ENCODE data around the gene PNPLA5.

Gene PNPLA5

DNA sequence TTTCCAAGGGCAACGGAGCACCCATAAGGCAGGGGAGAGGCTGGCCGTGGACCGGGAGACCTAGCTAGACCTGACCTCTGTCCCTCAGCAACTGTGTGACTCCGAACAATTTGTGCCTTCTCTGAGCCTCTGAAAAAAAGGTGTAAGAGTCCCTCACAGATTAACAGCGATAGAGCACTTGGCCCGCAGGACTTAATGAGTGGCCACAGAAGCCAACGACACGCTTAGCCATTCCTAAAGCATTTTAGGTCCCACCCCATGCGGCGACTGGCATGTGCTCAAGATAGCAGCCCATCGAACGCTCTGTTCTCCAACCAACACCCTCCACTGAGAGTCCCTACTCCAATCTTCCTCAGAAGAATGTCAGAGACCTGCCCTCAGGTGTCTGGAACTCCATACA lies 31.0 kb downstream of the PNPLA5 start:
- H3K36me3 ChIP-seq (ENCODE audit: control insufficient read depth in 1 of 2, insufficient read depth in 2 of 2, low read depth in 1 of 2, low read length in 2 of 2) = no peaks in the 10 kb centered on the region
- no peak overlapping the region for H3K27ac ChIP-seq (ENCODE audit: low read length, poor library complexity, severe bottlenecking)
- no peak overlapping the region for H3K23ac ChIP-seq (ENCODE audit: low read length in 2 of 2)
- H3K14ac ChIP-seq (ENCODE audit: low read length in 2 of 2) = no peak overlapping the region
- H2AFZ ChIP-seq (ENCODE audit: low read depth, low read length) = no peak overlapping the region
- H3K4me3 ChIP-seq (ENCODE audit: insufficient read depth in 1 of 2, low read depth in 1 of 2, low read length in 2 of 2) = no peak overlapping the region
- peaks cover 10% of the 10 kb centered on the region for H3K4me1 ChIP-seq (ENCODE audit: control insufficient read depth, insufficient read depth, low read depth, low read length)
- no peak overlapping the region for H3K18ac ChIP-seq (ENCODE audit: low read depth in 1 of 2, low read length in 2 of 2)
- H2BK15ac ChIP-seq (ENCODE audit: low read depth, poor library complexity, severe bottlenecking) = no peak overlapping the region
- H2AK5ac ChIP-seq (ENCODE audit: low read length, severe bottlenecking) = no peak overlapping the region
- H2BK12ac ChIP-seq (ENCODE audit: low read length in 2 of 2) = no peak overlapping the region
- no peak overlapping the region for H2BK120ac ChIP-seq (ENCODE audit: low read depth, low read length)
- no peak overlapping the region for H2BK5ac ChIP-seq (ENCODE audit: low read depth, low read length, poor library complexity, severe bottlenecking)
- peaks cover 54 to 72% of the 10 kb centered on the region in 2 experiments for H3K27me3 ChIP-seq (ENCODE audit: control insufficient read depth in 1 of 2, insufficient read depth in 1 of 2, low read length in 2 of 2)
- no peak overlapping the region for H3K9ac ChIP-seq (ENCODE audit: low read length)
- no peaks in the 10 kb centered on the region for H3K79me1 ChIP-seq (replicated peaks; ENCODE audit: low read length, poor library complexity, severe bottlenecking)
- H3K4ac ChIP-seq (ENCODE audit: low read depth in 1 of 2, low read length in 2 of 2) = no peak overlapping the region
- DNase-seq = no peak
- no peak overlapping the region for H3K4me2 ChIP-seq (ENCODE audit: low read length, poor library complexity, severe bottlenecking)
- peaks cover 17% of the 10 kb centered on the region for H3K9me3 ChIP-seq (ENCODE audit: control insufficient read depth, low read length)
- no peak overlapping the region for H4K8ac ChIP-seq (ENCODE audit: low read length)
- WGBS = 83% methylated on average over 12 of the region's 12 CpGs
- no peak overlapping the region for H4K91ac ChIP-seq (ENCODE audit: low read length)

DNA sequence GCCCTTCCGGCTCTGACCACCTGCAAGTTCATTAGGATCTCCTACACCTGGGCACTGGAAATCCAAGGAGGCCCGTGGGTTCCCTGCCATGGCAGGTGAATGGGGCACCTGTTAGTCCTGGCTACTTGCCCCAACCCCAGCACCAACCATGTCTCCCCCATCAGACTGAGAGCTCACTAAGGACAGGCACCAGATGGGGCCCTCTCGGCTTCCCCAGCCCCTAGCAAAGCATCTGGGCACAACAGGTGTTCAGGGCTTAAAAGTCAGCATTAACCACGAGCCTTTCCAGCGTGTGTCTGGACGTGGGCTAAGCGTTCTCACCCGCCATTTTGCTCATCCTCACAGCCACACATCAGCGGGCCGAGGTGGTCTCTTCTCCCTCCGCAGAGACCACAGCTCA lies 31.7 kb downstream of the PNPLA5 start:
- no peak overlapping the region for H3K23ac ChIP-seq (ENCODE audit: low read length in 2 of 2)
- H3K4me1 ChIP-seq (ENCODE audit: control insufficient read depth, insufficient read depth, low read depth, low read length) = peaks cover 10% of the 10 kb centered on the region

DNA sequence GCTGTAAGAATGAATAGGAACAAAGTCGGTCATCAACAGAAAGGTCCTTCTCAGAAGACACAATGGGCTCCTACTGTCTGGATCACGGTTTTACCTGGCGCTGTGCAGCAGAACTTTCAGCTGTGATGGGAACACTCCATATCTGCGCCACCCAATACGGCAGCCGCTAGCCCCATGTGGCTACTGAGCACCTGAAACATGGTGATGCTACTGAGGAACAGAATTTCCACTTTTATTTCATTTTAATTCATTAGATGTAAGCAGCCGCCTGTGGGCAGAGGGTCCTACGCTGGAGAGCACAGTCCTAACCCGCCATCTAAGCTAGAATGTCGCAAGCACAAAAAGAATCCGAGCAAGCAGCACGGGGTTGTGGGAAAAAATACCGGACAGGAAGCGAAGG lies 32.2 kb downstream of the PNPLA5 start:
- H3K23ac ChIP-seq (ENCODE audit: low read length in 2 of 2) = no peak overlapping the region
- H4K8ac ChIP-seq (ENCODE audit: low read length) = no peak overlapping the region
- H3K4ac ChIP-seq (ENCODE audit: low read depth in 1 of 2, low read length in 2 of 2) = no peak overlapping the region
- no peak overlapping the region for H2AK5ac ChIP-seq (ENCODE audit: low read length, severe bottlenecking)
- peaks cover 54 to 63% of the 10 kb centered on the region in 2 experiments for H3K27me3 ChIP-seq (ENCODE audit: control insufficient read depth in 1 of 2, insufficient read depth in 1 of 2, low read length in 2 of 2)
- no peak for DNase-seq
- H2BK120ac ChIP-seq (ENCODE audit: low read depth, low read length) = no peak overlapping the region
- no peak overlapping the region for H3K9ac ChIP-seq (ENCODE audit: low read length)
- H3K4me3 ChIP-seq (ENCODE audit: insufficient read depth in 1 of 2, low read depth in 1 of 2, low read length in 2 of 2) = no peak overlapping the region
- no peak overlapping the region for H2BK5ac ChIP-seq (ENCODE audit: low read depth, low read length, poor library complexity, severe bottlenecking)
- no peaks in the 10 kb centered on the region for H3K79me1 ChIP-seq (replicated peaks; ENCODE audit: low read length, poor library complexity, severe bottlenecking)
- no peak overlapping the region for H3K18ac ChIP-seq (ENCODE audit: low read depth in 1 of 2, low read length in 2 of 2)
- no peak overlapping the region for H3K14ac ChIP-seq (ENCODE audit: low read length in 2 of 2)
- no peaks in the 10 kb centered on the region for H3K36me3 ChIP-seq (ENCODE audit: control insufficient read depth in 1 of 2, insufficient read depth in 2 of 2, low read depth in 1 of 2, low read length in 2 of 2)
- H3K9me3 ChIP-seq (ENCODE audit: control insufficient read depth, low read length) = peaks cover 17% of the 10 kb centered on the region
- H3K4me1 ChIP-seq (ENCODE audit: control insufficient read depth, insufficient read depth, low read depth, low read length) = peaks cover 10% of the 10 kb centered on the region
- H3K27ac ChIP-seq (ENCODE audit: low read length, poor library complexity, severe bottlenecking) = no peak overlapping the region
- WGBS = 85% methylated on average over 14 of the region's 14 CpGs
- no peak overlapping the region for H3K4me2 ChIP-seq (ENCODE audit: low read length, poor library complexity, severe bottlenecking)
- no peak overlapping the region for H4K91ac ChIP-seq (ENCODE audit: low read length)
- no peak overlapping the region for H2BK12ac ChIP-seq (ENCODE audit: low read length in 2 of 2)
- no peak overlapping the region for H2BK15ac ChIP-seq (ENCODE audit: low read depth, poor library complexity, severe bottlenecking)
- H2AFZ ChIP-seq (ENCODE audit: low read depth, low read length) = no peak overlapping the region

More for the DNA sequence above, 31.7 kb downstream of the PNPLA5 start:
- DNase-seq = no peak
- no peak overlapping the region for H3K4me3 ChIP-seq (ENCODE audit: insufficient read depth in 1 of 2, low read depth in 1 of 2, low read length in 2 of 2)
- no peak overlapping the region for H3K14ac ChIP-seq (ENCODE audit: low read length in 2 of 2)
- no peak overlapping the region for H2BK120ac ChIP-seq (ENCODE audit: low read depth, low read length)
- 91% methylated on average over 11 of the region's 11 CpGs for WGBS
- peaks cover 17% of the 10 kb centered on the region for H3K9me3 ChIP-seq (ENCODE audit: control insufficient read depth, low read length)
- H2BK12ac ChIP-seq (ENCODE audit: low read length in 2 of 2) = no peak overlapping the region
- no peak overlapping the region for H2AK5ac ChIP-seq (ENCODE audit: low read length, severe bottlenecking)
- peaks cover 54 to 65% of the 10 kb centered on the region in 2 experiments for H3K27me3 ChIP-seq (ENCODE audit: control insufficient read depth in 1 of 2, insufficient read depth in 1 of 2, low read length in 2 of 2)
- no peaks in the 10 kb centered on the region for H3K79me1 ChIP-seq (replicated peaks; ENCODE audit: low read length, poor library complexity, severe bottlenecking)
- no peak overlapping the region for H4K91ac ChIP-seq (ENCODE audit: low read length)
- H4K8ac ChIP-seq (ENCODE audit: low read length) = no peak overlapping the region
- no peak overlapping the region for H3K18ac ChIP-seq (ENCODE audit: low read depth in 1 of 2, low read length in 2 of 2)
- H3K4me2 ChIP-seq (ENCODE audit: low read length, poor library complexity, severe bottlenecking) = no peak overlapping the region
- no peak overlapping the region for H2BK5ac ChIP-seq (ENCODE audit: low read depth, low read length, poor library complexity, severe bottlenecking)
- no peaks in the 10 kb centered on the region for H3K36me3 ChIP-seq (ENCODE audit: control insufficient read depth in 1 of 2, insufficient read depth in 2 of 2, low read depth in 1 of 2, low read length in 2 of 2)
- no peak overlapping the region for H2BK15ac ChIP-seq (ENCODE audit: low read depth, poor library complexity, severe bottlenecking)
- H3K27ac ChIP-seq (ENCODE audit: low read length, poor library complexity, severe bottlenecking) = no peak overlapping the region
- H3K9ac ChIP-seq (ENCODE audit: low read length) = no peak overlapping the region
- no peak overlapping the region for H3K4ac ChIP-seq (ENCODE audit: low read depth in 1 of 2, low read length in 2 of 2)
- H2AFZ ChIP-seq (ENCODE audit: low read depth, low read length) = no peak overlapping the region

DNA sequence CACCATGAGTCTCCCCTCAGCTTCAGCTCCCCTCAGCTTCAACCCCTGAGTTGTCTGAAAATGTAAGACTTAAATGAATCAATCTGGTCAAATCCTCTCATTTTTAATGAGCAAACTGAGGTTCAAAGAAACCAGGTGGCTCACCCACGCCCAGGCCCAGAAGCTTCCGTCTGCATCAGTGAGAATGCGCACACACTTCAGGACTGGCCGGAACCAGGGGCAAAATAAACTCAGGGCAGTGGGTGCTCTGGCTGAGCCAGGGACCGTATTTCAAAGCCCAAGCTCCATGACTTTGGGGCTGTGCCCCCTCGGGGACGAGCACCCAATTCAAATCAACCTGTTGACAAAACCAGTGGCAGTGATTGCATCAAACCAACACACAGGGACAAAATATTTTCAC lies 32.6 kb downstream of the PNPLA5 start:
- H2AFZ ChIP-seq (ENCODE audit: low read depth, low read length) = no peak overlapping the region
- peaks cover 10% of the 10 kb centered on the region for H3K4me1 ChIP-seq (ENCODE audit: control insufficient read depth, insufficient read depth, low read depth, low read length)
- WGBS = 74% methylated on average over 7 of the region's 7 CpGs
- H3K79me1 ChIP-seq (replicated peaks; ENCODE audit: low read length, poor library complexity, severe bottlenecking) = no peaks in the 10 kb centered on the region
- no peak for DNase-seq
- no peak overlapping the region for H3K27ac ChIP-seq (ENCODE audit: low read length, poor library complexity, severe bottlenecking)
- no peak overlapping the region for H3K4me3 ChIP-seq (ENCODE audit: insufficient read depth in 1 of 2, low read depth in 1 of 2, low read length in 2 of 2)
- no peak overlapping the region for H2BK15ac ChIP-seq (ENCODE audit: low read depth, poor library complexity, severe bottlenecking)
- H2AK5ac ChIP-seq (ENCODE audit: low read length, severe bottlenecking) = no peak overlapping the region
- H3K14ac ChIP-seq (ENCODE audit: low read length in 2 of 2) = no peak overlapping the region
- H3K36me3 ChIP-seq (ENCODE audit: control insufficient read depth in 1 of 2, insufficient read depth in 2 of 2, low read depth in 1 of 2, low read length in 2 of 2) = no peaks in the 10 kb centered on the region
- H3K9ac ChIP-seq (ENCODE audit: low read length) = no peak overlapping the region
- H2BK12ac ChIP-seq (ENCODE audit: low read length in 2 of 2) = no peak overlapping the region
- H2BK5ac ChIP-seq (ENCODE audit: low read depth, low read length, poor library complexity, severe bottlenecking) = no peak overlapping the region
- no peak overlapping the region for H4K91ac ChIP-seq (ENCODE audit: low read length)
- peaks cover 51 to 61% of the 10 kb centered on the region in 2 experiments for H3K27me3 ChIP-seq (ENCODE audit: control insufficient read depth in 1 of 2, insufficient read depth in 1 of 2, low read length in 2 of 2)
- H3K4me2 ChIP-seq (ENCODE audit: low read length, poor library complexity, severe bottlenecking) = no peak overlapping the region
- H3K9me3 ChIP-seq (ENCODE audit: control insufficient read depth, low read length) = peaks cover 17% of the 10 kb centered on the region
- H2BK120ac ChIP-seq (ENCODE audit: low read depth, low read length) = no peak overlapping the region
- no peak overlapping the region for H3K18ac ChIP-seq (ENCODE audit: low read depth in 1 of 2, low read length in 2 of 2)
- no peak overlapping the region for H3K4ac ChIP-seq (ENCODE audit: low read depth in 1 of 2, low read length in 2 of 2)
- H4K8ac ChIP-seq (ENCODE audit: low read length) = no peak overlapping the region
- H3K23ac ChIP-seq (ENCODE audit: low read length in 2 of 2) = no peak overlapping the region
